GM20431 (cell line): ENCODE measurements around the gene GALK1.
"Not testable (repeated sequence)": the region's sequence is repeated elsewhere in the genome, so short reads cannot be mapped to it uniquely, and the experiment has no call there.

ENCODE experiments used
- in situ Hi-C: fragments of 300-500 bp; cut with MseI, MboI; formaldehyde crosslinking; loops from one replicate; pipeline ENCODE4 v1.15.0; 2020; ENCODE audit warnings: low sequenced_read_pairs; ENCODE audit not compliant: unreplicated experiment

Gene GALK1

GRCh38 chr17:75771334-75772281 lies 6.6 kb upstream of the GALK1 start:
- in situ Hi-C loops, result no loop called here

- in situ Hi-C loops, result no loop called here
These were observed 4.5 kb upstream of the GALK1 start for GRCh38 chr17:75769536-75769935.

- in situ Hi-C loops, result no loop called here
These were observed 2.9 kb upstream of the GALK1 start for GRCh38 chr17:75767881-75768280.

- in situ Hi-C loops, result no loop called here
These were observed 989 bp upstream of the GALK1 start for GRCh38 chr17:75765981-75766380.

- in situ Hi-C loops, result no loop called here
These were observed 628 bp downstream of the GALK1 start for GRCh38 chr17:75764417-75764710.

GRCh38 chr17:75763613-75764416 lies 1.2 kb downstream of the GALK1 start:
- in situ Hi-C loops, result no loop called here

GRCh38 chr17:75763269-75763607 lies 1.8 kb downstream of the GALK1 start:
- in situ Hi-C loops, result no loop called here

GRCh38 chr17:75762513-75763268 lies 2.3 kb downstream of the GALK1 start:
- in situ Hi-C loops, result no loop called here

GRCh38 chr17:75759978-75760640 lies 4.9 kb downstream of the GALK1 start:
- in situ Hi-C loops, result not testable (repeated sequence)

GRCh38 chr17:75759457-75759856 lies 5.5 kb downstream of the GALK1 start:
- in situ Hi-C loops, result no loop called here

GRCh38 chr17:75758131-75758905 lies 6.7 kb downstream of the GALK1 start:
- in situ Hi-C loops, result no loop called here

GRCh38 chr17:75757086-75757681 lies 7.8 kb downstream of the GALK1 start:
- in situ Hi-C loops, result no loop called here

- in situ Hi-C loops, result no loop called here
These were observed 8.4 kb downstream of the GALK1 start for GRCh38 chr17:75756451-75757085.

GRCh38 chr17:75755990-75756389 lies 9.0 kb downstream of the GALK1 start:
- in situ Hi-C loops, result no loop called here

- in situ Hi-C loops, result no loop called here
These were observed 9.6 kb downstream of the GALK1 start for GRCh38 chr17:75755205-75755901.

GRCh38 chr17:75754378-75755204 lies 10.4 kb downstream of the GALK1 start:
- in situ Hi-C loops, result no loop called here
